ENCODE results near the gene C8A. TPM values are rescaled to one million over a fixed set of nuclear protein-coding genes. Genes with fewer than 3 reads are reported as not detected.

Gene C8A
- total RNA-seq, 1 donor from 2014 or later = not detected

DNA sequence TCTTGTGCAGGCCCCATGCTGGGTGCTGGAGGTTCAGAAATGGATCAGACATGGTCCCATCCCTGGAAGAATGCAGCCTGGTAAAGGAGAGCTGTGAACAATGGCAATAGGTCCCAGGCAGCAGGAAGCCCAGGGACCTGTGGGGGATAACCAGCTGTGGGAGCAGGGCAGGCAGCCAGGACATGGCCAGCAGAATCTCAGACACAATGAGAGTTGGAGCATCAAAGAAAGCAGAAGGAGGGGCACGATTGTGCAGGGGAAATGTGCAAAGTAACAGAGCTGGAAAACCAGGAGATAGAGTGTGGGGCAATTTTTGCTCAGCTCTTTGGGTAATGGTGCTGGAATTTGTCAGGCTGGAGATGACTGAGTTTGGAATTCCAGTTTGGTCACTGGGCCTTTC is 66.9 kb downstream of the C8A start:
- no peaks in the 10 kb centered on the region for H3K27me3 ChIP-seq
- no peaks in the 10 kb centered on the region for H3K9me3 ChIP-seq
- TF ChIP-seq, protein P1, sequence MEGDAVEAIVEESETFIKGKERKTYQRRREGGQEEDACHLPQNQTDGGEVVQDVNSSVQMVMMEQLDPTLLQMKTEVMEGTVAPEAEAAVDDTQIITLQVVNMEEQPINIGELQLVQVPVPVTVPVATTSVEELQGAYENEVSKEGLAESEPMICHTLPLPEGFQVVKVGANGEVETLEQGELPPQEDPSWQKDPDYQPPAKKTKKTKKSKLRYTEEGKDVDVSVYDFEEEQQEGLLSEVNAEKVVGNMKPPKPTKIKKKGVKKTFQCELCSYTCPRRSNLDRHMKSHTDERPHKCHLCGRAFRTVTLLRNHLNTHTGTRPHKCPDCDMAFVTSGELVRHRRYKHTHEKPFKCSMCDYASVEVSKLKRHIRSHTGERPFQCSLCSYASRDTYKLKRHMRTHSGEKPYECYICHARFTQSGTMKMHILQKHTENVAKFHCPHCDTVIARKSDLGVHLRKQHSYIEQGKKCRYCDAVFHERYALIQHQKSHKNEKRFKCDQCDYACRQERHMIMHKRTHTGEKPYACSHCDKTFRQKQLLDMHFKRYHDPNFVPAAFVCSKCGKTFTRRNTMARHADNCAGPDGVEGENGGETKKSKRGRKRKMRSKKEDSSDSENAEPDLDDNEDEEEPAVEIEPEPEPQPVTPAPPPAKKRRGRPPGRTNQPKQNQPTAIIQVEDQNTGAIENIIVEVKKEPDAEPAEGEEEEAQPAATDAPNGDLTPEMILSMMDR (IDR thresholded peaks at IDR 0.05) = no peak
- DNase-seq (ENCODE audit: extremely low spot score in 2 of 2) = no peak
- H3K27ac ChIP-seq = no peak overlapping the region
- intact Hi-C loops (cut with DNase I) = no loop called here
- no peak overlapping the region for H3K4me3 ChIP-seq
- no peaks in the 10 kb centered on the region for H3K4me1 ChIP-seq
- H3K36me3 ChIP-seq = no peaks in the 10 kb centered on the region

DNA sequence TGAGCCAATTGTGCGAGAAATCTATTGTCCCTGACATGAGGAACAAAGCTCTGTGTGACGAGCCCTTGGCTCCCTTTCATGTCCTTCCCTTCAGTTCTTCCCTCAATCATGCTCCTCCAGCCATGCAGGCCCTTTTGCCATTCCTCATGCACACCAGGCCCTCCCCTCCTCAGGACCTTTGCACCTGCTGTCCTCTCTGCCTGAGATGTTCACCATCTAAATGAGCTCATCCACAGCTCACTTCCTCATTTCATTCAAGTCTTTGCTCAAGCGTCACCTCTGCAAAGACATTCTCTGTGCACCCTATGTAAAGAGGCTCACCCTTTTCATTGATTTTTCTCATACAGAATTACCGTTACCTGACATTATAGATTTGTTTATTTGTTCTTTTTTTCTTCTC is 67.5 kb downstream of the C8A start:
- Histone ChIP-seq H3K27me3 (no peaks in the 10 kb centered on the region), H3K4me3 (no peak overlapping the region), H3K36me3 (no peaks in the 10 kb centered on the region), H3K4me1 (no peaks in the 10 kb centered on the region), H3K9me3 (no peaks in the 10 kb centered on the region), H3K27ac (no peak overlapping the region)
- DNase-seq (ENCODE audit: extremely low spot score in 2 of 2) = no peak
- no peak for TF ChIP-seq POLR2AphosphoS5 (IDR thresholded peaks at IDR 0.05; ENCODE audit: insufficient read depth in 1 of 2, low read depth in 1 of 2)
- no peak for TF ChIP-seq POLR2A (IDR thresholded peaks at IDR 0.05)
- intact Hi-C loops (cut with DNase I) = no loop called here

DNA sequence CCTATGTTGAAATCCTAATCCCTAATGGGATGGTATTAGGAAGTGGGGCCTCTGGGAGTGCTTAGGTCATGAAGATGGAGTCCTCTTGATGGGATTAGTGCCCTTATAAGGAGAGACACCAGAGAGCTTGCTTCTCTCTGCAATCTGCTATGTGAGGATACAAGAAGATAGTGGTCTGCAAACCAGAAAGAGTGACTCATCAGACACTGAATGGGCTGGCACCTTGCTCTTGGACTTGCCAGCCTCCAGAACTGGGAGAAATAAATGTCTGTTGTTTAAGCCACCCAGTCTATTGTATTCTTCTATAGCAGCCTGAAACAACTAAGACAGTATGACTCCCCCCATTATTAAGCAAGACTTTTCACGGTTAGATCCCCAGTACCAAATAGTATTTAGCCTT is 67.9 kb downstream of the C8A start:
- Histone ChIP-seq H3K36me3 (no peaks in the 10 kb centered on the region), H3K27ac (no peak overlapping the region), H3K4me1 (no peaks in the 10 kb centered on the region), H3K27me3 (no peaks in the 10 kb centered on the region), H3K4me3 (no peak overlapping the region), H3K9me3 (no peaks in the 10 kb centered on the region)
- intact Hi-C loops (cut with DNase I) = no loop called here
- no peak for TF ChIP-seq POLR2AphosphoS5 (IDR thresholded peaks at IDR 0.05; ENCODE audit: insufficient read depth in 1 of 2, low read depth in 1 of 2)
- TF ChIP-seq, protein P1 (IDR thresholded peaks at IDR 0.05) = no peak
- TF ChIP-seq POLR2A (IDR thresholded peaks at IDR 0.05) = no peak
- DNase-seq (ENCODE audit: extremely low spot score in 2 of 2) = no peak

DNA sequence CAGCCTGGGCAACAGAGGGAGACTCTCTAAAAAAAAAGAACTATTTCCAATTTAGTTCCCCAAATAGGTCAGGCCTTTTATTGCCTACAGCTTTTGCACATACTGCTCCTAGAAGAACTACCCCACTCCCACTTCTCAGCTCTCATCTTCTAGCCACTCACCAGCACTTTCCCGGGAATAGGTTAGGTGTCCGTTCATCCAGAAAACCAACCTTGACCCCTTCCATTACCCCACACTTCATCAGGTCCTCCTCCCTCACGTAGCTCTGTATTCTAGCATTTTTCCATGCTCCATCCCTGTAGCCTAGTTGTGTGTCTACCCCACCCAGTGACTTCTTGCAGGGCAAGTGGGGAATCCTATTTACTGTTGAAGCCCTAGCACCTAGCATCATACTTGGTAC is 68.6 kb downstream of the C8A start:
- no peak for TF ChIP-seq POLR2AphosphoS5 (IDR thresholded peaks at IDR 0.05; ENCODE audit: insufficient read depth in 1 of 2, low read depth in 1 of 2)
- TF ChIP-seq, protein P1 (IDR thresholded peaks at IDR 0.05) = no peak
- no peak for TF ChIP-seq POLR2A (IDR thresholded peaks at IDR 0.05)
- Histone ChIP-seq H3K4me1 (no peaks in the 10 kb centered on the region), H3K4me3 (no peak overlapping the region), H3K36me3 (no peaks in the 10 kb centered on the region), H3K27ac (no peak overlapping the region), H3K9me3 (no peaks in the 10 kb centered on the region), H3K27me3 (no peaks in the 10 kb centered on the region)
- no peak for DNase-seq (ENCODE audit: extremely low spot score in 2 of 2)
- intact Hi-C loops (cut with DNase I) = no loop called here

DNA sequence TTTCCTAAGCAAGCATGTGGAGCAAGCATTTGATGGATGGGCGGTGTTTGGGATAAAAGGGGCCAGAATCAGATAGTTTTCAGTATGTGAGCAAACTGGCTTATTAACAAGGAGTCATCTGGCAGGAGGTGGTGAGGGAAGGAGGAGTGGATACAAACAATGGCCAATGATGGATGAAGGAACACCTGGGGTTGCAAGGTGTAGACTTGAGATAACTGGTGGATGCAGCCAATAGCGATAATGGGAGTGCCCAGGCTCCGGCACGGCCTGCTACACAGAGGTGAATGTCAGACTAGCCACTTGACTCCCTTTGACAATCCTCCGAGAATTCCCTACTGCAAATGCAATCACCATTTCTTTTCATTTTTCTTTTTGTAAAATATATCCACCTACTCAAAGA is 69.5 kb downstream of the C8A start:
- intact Hi-C loops (cut with DNase I) = no loop called here
- H3K27ac ChIP-seq = no peak overlapping the region
- no peaks in the 10 kb centered on the region for H3K4me1 ChIP-seq
- DNase-seq (ENCODE audit: extremely low spot score in 2 of 2) = no peak
- TF ChIP-seq POLR2AphosphoS5 (IDR thresholded peaks at IDR 0.05; ENCODE audit: insufficient read depth in 1 of 2, low read depth in 1 of 2) = no peak
- H3K4me3 ChIP-seq = no peak overlapping the region
- H3K36me3 ChIP-seq = no peaks in the 10 kb centered on the region
- no peaks in the 10 kb centered on the region for H3K27me3 ChIP-seq
- H3K9me3 ChIP-seq = no peaks in the 10 kb centered on the region

DNA sequence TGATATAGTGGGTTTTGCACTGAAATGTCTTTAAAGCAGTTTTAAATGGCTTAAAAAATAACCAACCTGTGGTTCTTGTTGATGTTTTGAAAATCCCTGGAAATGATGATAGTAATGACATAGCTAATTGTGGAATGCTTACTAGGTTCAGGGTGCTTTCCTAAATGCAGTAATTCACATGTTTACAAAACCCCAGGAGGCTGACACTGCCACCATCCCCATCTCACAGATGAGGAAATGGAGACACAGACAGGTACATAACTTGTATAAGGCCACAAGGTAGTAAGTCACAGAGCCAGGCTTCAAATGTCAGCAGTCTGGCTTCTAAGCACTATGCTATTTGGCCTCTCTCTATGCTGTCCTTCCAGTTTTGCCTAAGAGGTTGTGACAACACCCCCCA is 70.6 kb downstream of the C8A start:
- H3K4me1 ChIP-seq = no peaks in the 10 kb centered on the region
- H3K9me3 ChIP-seq = no peaks in the 10 kb centered on the region
- H3K4me3 ChIP-seq = no peak overlapping the region
- TF ChIP-seq POLR2A (IDR thresholded peaks at IDR 0.05) (no peak), POLR2AphosphoS5 (IDR thresholded peaks at IDR 0.05; ENCODE audit: insufficient read depth in 1 of 2, low read depth in 1 of 2) (no peak)
- TF ChIP-seq, protein P1 (IDR thresholded peaks at IDR 0.05) = no peak
- intact Hi-C loops (cut with DNase I) = no loop called here
- DNase-seq (ENCODE audit: extremely low spot score in 2 of 2) = no peak
- H3K27ac ChIP-seq = no peak overlapping the region
- no peaks in the 10 kb centered on the region for H3K27me3 ChIP-seq
- H3K36me3 ChIP-seq = no peaks in the 10 kb centered on the region
